Fibroblast of skin of right biceps (primary cell): Measurements from ENCODE around the gene DUXB.

Source experiments
- DNase-seq: peaks from one replicate; pipeline ENCODE4 v3.0.0-alpha.2; 2013

Gene DUXB

GRCh38 chr16:75701361-75701760, at the start of gene DUXB:
Gene DUXB, minus strand, starts transcription at chr16:75701461. Its CDS starts 43 bp downstream, at chr16:75701418.
- no peak for DNase-seq

- no peak for DNase-seq
Measured at GRCh38 chr16:75750528-75750927, 49.3 kb upstream of the DUXB start.

- DNase-seq, result no peak
Measured at GRCh38 chr16:75746359-75746758, 45.1 kb upstream of the DUXB start.

- no peak for DNase-seq
Measured at GRCh38 chr16:75745823-75746222, 44.6 kb upstream of the DUXB start.

GRCh38 chr16:75745242-75745641, 44.0 kb upstream of the DUXB start:
- no peak for DNase-seq

- no peak for DNase-seq
Measured at GRCh38 chr16:75742424-75743047, 41.3 kb upstream of the DUXB start.

- peak; percentile 28 for DNase-seq
Measured at GRCh38 chr16:75733305-75734211, 32.3 kb upstream of the DUXB start.

- no peak for DNase-seq
Measured at GRCh38 chr16:75732871-75733270, 31.6 kb upstream of the DUXB start.

- no peak for DNase-seq
Measured at GRCh38 chr16:75727221-75727620, 26.0 kb upstream of the DUXB start.

GRCh38 chr16:75726390-75726789, 25.1 kb upstream of the DUXB start, which contains the start of gene CPHXL:
Gene CPHXL, minus strand, starts transcription at chr16:75726490. Its CDS starts 48 bp downstream, at chr16:75726442.
- no peak for DNase-seq

- DNase-seq, result no peak
Measured at GRCh38 chr16:75718452-75718851, 17.2 kb upstream of the DUXB start.

GRCh38 chr16:75714661-75715060, 13.4 kb upstream of the DUXB start:
- DNase-seq, result no peak

- no peak for DNase-seq
Measured at GRCh38 chr16:75710344-75710743, 9.1 kb upstream of the DUXB start.

GRCh38 chr16:75703306-75703705, 2.0 kb upstream of the DUXB start:
- DNase-seq, result peak; percentile 17

GRCh38 chr16:75702242-75702641, 981 bp upstream of the DUXB start:
- no peak for DNase-seq

GRCh38 chr16:75697571-75697970, 3.7 kb downstream of the DUXB start:
- no peak for DNase-seq

- no peak for DNase-seq
Measured at GRCh38 chr16:75695708-75696107, 5.6 kb downstream of the DUXB start.

GRCh38 chr16:75687361-75687760, 13.9 kb downstream of the DUXB start:
- DNase-seq, result no peak

GRCh38 chr16:75682308-75682707, 19.0 kb downstream of the DUXB start:
- DNase-seq, result no peak

- no peak for DNase-seq
Measured at GRCh38 chr16:75679366-75679765, 21.9 kb downstream of the DUXB start.

GRCh38 chr16:75676909-75677308, 24.4 kb downstream of the DUXB start, which contains the start of gene CPHXL2:
Gene CPHXL2, minus strand, starts transcription at chr16:75677009. Its CDS starts 10 bp downstream, at chr16:75676999.
- DNase-seq, result no peak

GRCh38 chr16:75667503-75667902, 33.8 kb downstream of the DUXB start:
- no peak for DNase-seq

- DNase-seq, result no peak
Measured at GRCh38 chr16:75660726-75661302, 40.4 kb downstream of the DUXB start.

GRCh38 chr16:75660321-75660720, 40.9 kb downstream of the DUXB start:
- DNase-seq, result no peak
